GM18867 (cell line): ENCODE measurements around the gene EHD1.

Experiments
- ATAC-seq: cut with Tn5 transposase; IDR thresholded peaks from one replicate; pipeline ENCODE4 v1.9.1; 2021; ENCODE audit warnings: mild to moderate bottlenecking, moderate library complexity; ENCODE audit not compliant: unreplicated experiment

Gene EHD1

GRCh38 chr11:64878494-64879243, at the start of gene EHD1:
Gene EHD1, minus strand, starts transcription at chr11:64878621. Its CDS starts 157 bp downstream, at chr11:64878464.
- peak; percentile 67 for ATAC-seq

GRCh38 chr11:64926689-64927088, 48.3 kb upstream of the EHD1 start:
- ATAC-seq, result no peak

GRCh38 chr11:64925536-64926436, 47.4 kb upstream of the EHD1 start:
- no peak for ATAC-seq

- ATAC-seq, result no peak
Measured at GRCh38 chr11:64924910-64925284, 46.5 kb upstream of the EHD1 start.

- ATAC-seq, result peak; percentile 83
Measured at GRCh38 chr11:64923944-64924909, 45.8 kb upstream of the EHD1 start, which contains the start of gene PPP2R5B. Gene PPP2R5B, plus strand, starts transcription at chr11:64924689. Its CDS starts 1,046 bp downstream, at chr11:64925735.

- ATAC-seq, result no peak
Measured at GRCh38 chr11:64923151-64923661, 44.8 kb upstream of the EHD1 start.

GRCh38 chr11:64921384-64921783, 43.0 kb upstream of the EHD1 start:
- no peak for ATAC-seq

- no peak for ATAC-seq
Measured at GRCh38 chr11:64920124-64920523, 41.7 kb upstream of the EHD1 start.

GRCh38 chr11:64919627-64920026, 41.2 kb upstream of the EHD1 start:
- no peak for ATAC-seq

- no peak for ATAC-seq
Measured at GRCh38 chr11:64918017-64918416, 39.6 kb upstream of the EHD1 start.

- ATAC-seq, result no peak
Measured at GRCh38 chr11:64917663-64917995, 39.2 kb upstream of the EHD1 start.

GRCh38 chr11:64916775-64917662, 38.6 kb upstream of the EHD1 start, which contains the start of gene ATG2A:
Gene ATG2A, minus strand, starts transcription at chr11:64917209. Its CDS starts 74 bp downstream, at chr11:64917135.
- ATAC-seq, result peak; percentile 90

GRCh38 chr11:64916040-64916774, 37.8 kb upstream of the EHD1 start:
- peak; percentile 29 for ATAC-seq

GRCh38 chr11:64915376-64915887, 37.0 kb upstream of the EHD1 start:
- no peak for ATAC-seq

GRCh38 chr11:64914123-64914522, 35.7 kb upstream of the EHD1 start:
- ATAC-seq, result no peak

GRCh38 chr11:64913171-64913727, 34.8 kb upstream of the EHD1 start:
- no peak for ATAC-seq

GRCh38 chr11:64911689-64912088, 33.3 kb upstream of the EHD1 start:
- ATAC-seq, result no peak

GRCh38 chr11:64911142-64911541, 32.7 kb upstream of the EHD1 start:
- no peak for ATAC-seq
